Upper lobe of left lung (tissue), 6 donors: ENCODE results near the gene PCSK5. TPM values are rescaled to one million over a fixed set of nuclear protein-coding genes. Genes with fewer than 3 reads are reported as not detected.
A peak's percentile ranks its signal among the peaks of the same experiment; 100 is the strongest.
"Not testable (repeated sequence)": the region's sequence is repeated elsewhere in the genome, so short reads cannot be mapped to it uniquely, and the experiment has no call there.

ENCODE experiments used
- ATAC-seq, 2 donors: fragments of 200-7000 bp; cut with Tn5 transposase; one replicate each; pipeline ENCODE4 v1.9.1; 2022; ENCODE audit warnings: mild to moderate bottlenecking in 2 of 2, moderate library complexity in 2 of 2; ENCODE audit not compliant: low FRiP score in 2 of 2
- DNase-seq, 2 donors: peaks; one replicate each; pipeline ENCODE4 v3.0.0-alpha.2; 2019 to 2020
- H3K27ac ChIP-seq, 4 donors: fragments of 200-600 bp; sonication (generic); one replicate each; pipeline ENCODE4 v1.5.1; 2016 to 2019
- H3K27me3 ChIP-seq, 4 donors: fragments of 200-600 bp; sonication (generic); one replicate each; pipeline ENCODE4 v1.5.1; 2017 to 2019
- H3K36me3 ChIP-seq, 4 donors: fragments of 200-600 bp; sonication (generic); one replicate each; pipeline ENCODE4 v1.5.1; 2016 to 2019
- H3K4me1 ChIP-seq, 4 donors: fragments of 200-600 bp; sonication (generic); one replicate each; pipeline ENCODE4 v1.5.1; 2018 to 2019
- H3K4me3 ChIP-seq, 4 donors: fragments of 200-600 bp; sonication (generic); one replicate each; pipeline ENCODE4 v1.5.1; 2017 to 2019; ENCODE audit warnings: mild to moderate bottlenecking in 2 of 4, moderate library complexity in 1 of 4
- H3K9me3 ChIP-seq, 4 donors: fragments of 200-600 bp; sonication (generic); one replicate each; pipeline ENCODE4 v1.5.1; 2018 to 2019
- CTCF ChIP-seq, 6 experiments: fragments of 450-650 bp in 4 of 6; fragments of 200-600 bp in 2 of 6; sonication (generic) in 2 of 6; IDR thresholded peaks; one replicate each; pipeline ENCODE4 v1.5.1; 2016 to 2019; ENCODE audit warnings: antibody characterized with exemption in 6 of 6
- EP300 ChIP-seq, 4 donors: sonication (generic); formaldehyde crosslinking; IDR thresholded peaks; one replicate each; pipeline ENCODE4 v1.5.1; 2017; ENCODE audit warnings: antibody characterized with exemption in 4 of 4, control low read depth in 2 of 4
- POLR2A ChIP-seq, 4 donors: fragments of 450-650 bp; IDR thresholded peaks; one replicate each; pipeline ENCODE4 v1.5.1; 2016 to 2017; ENCODE audit warnings: antibody characterized with exemption in 4 of 4, mild to moderate bottlenecking in 2 of 4
- POLR2AphosphoS5 ChIP-seq, 2 donors: sonication (generic); formaldehyde crosslinking; IDR thresholded peaks; one replicate each; pipeline ENCODE4 v1.5.1; 2017; ENCODE audit warnings: antibody characterized with exemption in 2 of 2
- WGBS, 2 donors: methylation state at CpG; one replicate each; pipeline ENCODE4 v1.1.5; 2017 to 2018; 5-methylcytosine and 5-hydroxymethylcytosine counted together
- total RNA-seq, 6 donors: library from RNA; depleted of rRNA in 4 of 6; stranded (reverse); fragments of >200 nt in 4 of 6; gene quantifications; one replicate each; pipeline versions ENCODE4 v1.1.0 to v1.2.1, GENCODE V29; 2016 to 2021
- donor health status: DM: no; HTN: no; CAD: no; lungs with moderate emphysema.
- donor health status: DM: no; HTN: yes; CAD: no; lungs with severe emphysema.

The PCSK5 gene
- total RNA-seq, 6 donors from 2014 or later: 12.8 to 29.2 (median 18.3) TPM

DNA sequence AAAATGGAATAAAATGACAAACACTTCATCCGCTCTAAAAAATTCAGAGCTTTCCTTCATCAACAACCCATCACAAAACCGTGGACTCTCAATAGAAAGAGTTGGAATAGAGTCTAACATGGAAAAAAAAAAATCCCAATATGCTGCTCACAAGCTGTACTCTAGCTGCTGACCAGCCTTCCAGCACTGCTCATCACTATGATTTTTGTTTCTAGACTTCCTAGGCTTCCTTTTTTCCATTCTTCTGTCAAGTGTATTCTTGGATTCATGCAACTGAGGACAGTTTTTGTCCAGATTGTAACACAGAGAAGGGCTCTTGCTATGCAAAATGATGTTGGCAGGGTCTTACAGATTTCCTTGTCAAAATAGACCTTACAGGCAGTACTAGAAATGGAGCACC lies 469.3 kb downstream of the PCSK5 start:
- no peak for TF ChIP-seq CTCF (IDR thresholded peaks at IDR 0.05)
- no peak for TF ChIP-seq POLR2AphosphoS5 (IDR thresholded peaks at IDR 0.05)
- no peak for TF ChIP-seq EP300 (IDR thresholded peaks at IDR 0.05)
- TF ChIP-seq POLR2A (IDR thresholded peaks at IDR 0.05): no peak
- no peak for ATAC-seq
- 76 to 95% methylated on average over 2 of the region's 2 CpGs for WGBS, 2 donors
- no peak overlapping the region for H3K27ac ChIP-seq
- no peak overlapping the region for H3K4me3 ChIP-seq
- no peaks in the 10 kb centered on the region for H3K9me3 ChIP-seq
- H3K4me1 ChIP-seq: no peaks in the 10 kb centered on the region
- no peaks in the 10 kb centered on the region for H3K36me3 ChIP-seq
- no peak for DNase-seq
- H3K27me3 ChIP-seq: no peaks in the 10 kb centered on the region

GRCh38 chr9:76362332-76363031 lies 472.0 kb downstream of the PCSK5 start:
- not testable (repeated sequence) for H3K4me3 ChIP-seq, H3K4me1 ChIP-seq, H3K27ac ChIP-seq, H3K27me3 ChIP-seq, H3K9me3 ChIP-seq, ATAC-seq, H3K36me3 ChIP-seq
- 73 to 85% methylated on average over 16 of the region's 16 CpGs for WGBS, 2 donors
- DNase-seq: peak in 1 of 2 donors; percentile 17

DNA sequence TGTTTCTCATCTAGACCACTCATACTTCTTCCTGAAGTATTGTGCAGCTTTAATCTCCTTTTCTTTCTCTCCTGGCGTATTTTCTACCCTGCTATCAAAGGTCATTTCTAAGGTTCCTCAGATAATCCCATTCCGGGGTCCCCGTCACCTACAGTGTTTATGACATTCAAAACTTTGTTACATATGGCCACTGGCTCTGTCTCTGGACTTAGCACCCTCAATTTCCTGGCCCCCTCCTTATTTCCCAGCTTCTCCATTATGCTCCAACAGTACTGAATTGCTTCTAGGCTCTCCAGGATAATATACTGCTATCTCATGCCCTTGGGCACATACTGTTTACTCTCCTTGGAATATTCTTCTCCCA lies 472.5 kb downstream of the PCSK5 start:
- no peak overlapping the region for H3K4me3 ChIP-seq
- 87 to 88% methylated on average over 3 of the region's 3 CpGs for WGBS, 2 donors
- no peak overlapping the region for H3K27ac ChIP-seq
- no peaks in the 10 kb centered on the region for H3K4me1 ChIP-seq
- H3K9me3 ChIP-seq: no peaks in the 10 kb centered on the region
- H3K36me3 ChIP-seq: no peaks in the 10 kb centered on the region
- TF ChIP-seq POLR2AphosphoS5 (IDR thresholded peaks at IDR 0.05) (no peak), POLR2A (IDR thresholded peaks at IDR 0.05) (no peak), EP300 (IDR thresholded peaks at IDR 0.05) (no peak), CTCF (IDR thresholded peaks at IDR 0.05) (no peak)
- DNase-seq (no peak), ATAC-seq (no peak)
- H3K27me3 ChIP-seq: no peaks in the 10 kb centered on the region

GRCh38 chr9:76365028-76365427 lies 474.6 kb downstream of the PCSK5 start:
- DNase-seq (no peak), ATAC-seq (peak in 1 of 2 donors; percentile 50)
- Histone ChIP-seq H3K9me3 (no peaks in the 10 kb centered on the region), H3K4me3 (no peak overlapping the region), H3K36me3 (no peaks in the 10 kb centered on the region), H3K27me3 (no peaks in the 10 kb centered on the region), H3K4me1 (peaks cover 0 to 6% (median 0%) of the 10 kb centered on the region in 4 donors), H3K27ac (no peak overlapping the region)
- TF ChIP-seq EP300 (IDR thresholded peaks at IDR 0.05) (no peak), POLR2AphosphoS5 (IDR thresholded peaks at IDR 0.05) (no peak), CTCF (IDR thresholded peaks at IDR 0.05) (no peak), POLR2A (IDR thresholded peaks at IDR 0.05) (no peak)
- 56 to 71% methylated on average over 1 of the region's 1 CpG for WGBS, 2 donors

DNA sequence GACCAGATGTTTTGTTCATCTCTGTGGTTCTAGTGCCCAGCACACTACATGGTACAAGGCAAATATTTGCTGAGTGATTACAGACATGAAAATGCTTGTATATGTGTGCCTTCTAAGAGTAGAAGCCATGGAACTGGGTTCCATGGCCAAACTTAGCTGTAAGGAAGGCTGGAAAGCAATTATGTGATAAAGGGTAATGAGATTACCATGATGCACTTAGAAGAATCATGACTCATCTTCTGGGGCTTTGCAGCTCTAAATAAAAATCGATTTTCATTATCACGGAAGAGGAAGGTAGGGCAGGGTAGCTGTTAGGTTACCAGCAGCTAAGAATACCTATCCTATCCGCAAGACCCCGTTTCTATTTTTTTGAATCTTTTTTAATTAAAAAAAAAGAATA lies 475.8 kb downstream of the PCSK5 start:
- DNase-seq: no peak
- 91 to 92% methylated on average over 4 of the region's 4 CpGs for WGBS, 2 donors
- no peak overlapping the region for H3K4me3 ChIP-seq
- no peak overlapping the region for H3K27ac ChIP-seq
- no peaks in the 10 kb centered on the region for H3K27me3 ChIP-seq
- H3K36me3 ChIP-seq: no peaks in the 10 kb centered on the region
- no peak for TF ChIP-seq POLR2A (IDR thresholded peaks at IDR 0.05)
- peaks cover 0 to 6% (median 0%) of the 10 kb centered on the region in 4 donors for H3K4me1 ChIP-seq
- ATAC-seq: no peak
- no peaks in the 10 kb centered on the region for H3K9me3 ChIP-seq

GRCh38 chr9:76369583-76369982 lies 479.1 kb downstream of the PCSK5 start:
- Histone ChIP-seq H3K27ac (no peak overlapping the region), H3K27me3 (no peaks in the 10 kb centered on the region), H3K4me3 (no peak overlapping the region), H3K9me3 (no peaks in the 10 kb centered on the region), H3K36me3 (no peaks in the 10 kb centered on the region), H3K4me1 (peaks cover 0 to 22% (median 14%) of the 10 kb centered on the region in 4 donors)
- no peak for ATAC-seq
- WGBS, 2 donors: 41 to 68% methylated on average over 2 to 4 of the region's 4 CpGs
- TF ChIP-seq POLR2A (IDR thresholded peaks at IDR 0.05): no peak
- TF ChIP-seq POLR2AphosphoS5 (IDR thresholded peaks at IDR 0.05): no peak
- peak in 1 of 2 donors; percentile 30 for DNase-seq
